ENCODE measurements around the gene EPB41L2. TPM values are rescaled to one million over a fixed set of nuclear protein-coding genes. Genes with fewer than 3 reads are reported as not detected.

The EPB41L2 gene
- total RNA-seq, 4 donors from 2014 or later = 58.8 to 105 (median 81.3) TPM

DNA sequence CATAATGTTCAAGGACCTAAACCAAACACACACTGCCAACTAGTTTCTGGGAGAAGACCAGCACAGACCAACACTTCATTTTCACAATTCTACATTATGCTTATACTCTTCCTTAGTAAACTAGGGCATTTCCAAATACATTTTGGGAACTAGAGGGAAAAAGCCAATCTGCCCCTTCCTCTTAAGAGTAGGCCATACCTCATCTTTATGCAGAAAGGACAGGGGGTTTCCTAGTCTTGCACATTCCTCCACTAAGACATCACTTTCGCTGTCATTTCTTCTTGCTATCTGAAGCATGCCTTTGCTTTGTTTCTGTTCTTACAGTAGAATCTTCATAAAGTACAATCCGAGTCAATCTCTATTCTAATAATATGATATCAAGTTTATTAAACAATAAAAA lies 130.1 kb downstream of the EPB41L2 start:
- no peaks in the 10 kb centered on the region for H3K27me3 ChIP-seq
- no peak for DNase-seq
- H3K4me1 ChIP-seq = peaks cover 4 to 8% of the 10 kb centered on the region in 2 donors
- H3K36me3 ChIP-seq = no peaks in the 10 kb centered on the region
- no peak overlapping the region for H3K27ac ChIP-seq
- intact Hi-C loops (cut with DNase I) = no loop called here
- H3K9me3 ChIP-seq = no peaks in the 10 kb centered on the region
- TF ChIP-seq, protein P1, sequence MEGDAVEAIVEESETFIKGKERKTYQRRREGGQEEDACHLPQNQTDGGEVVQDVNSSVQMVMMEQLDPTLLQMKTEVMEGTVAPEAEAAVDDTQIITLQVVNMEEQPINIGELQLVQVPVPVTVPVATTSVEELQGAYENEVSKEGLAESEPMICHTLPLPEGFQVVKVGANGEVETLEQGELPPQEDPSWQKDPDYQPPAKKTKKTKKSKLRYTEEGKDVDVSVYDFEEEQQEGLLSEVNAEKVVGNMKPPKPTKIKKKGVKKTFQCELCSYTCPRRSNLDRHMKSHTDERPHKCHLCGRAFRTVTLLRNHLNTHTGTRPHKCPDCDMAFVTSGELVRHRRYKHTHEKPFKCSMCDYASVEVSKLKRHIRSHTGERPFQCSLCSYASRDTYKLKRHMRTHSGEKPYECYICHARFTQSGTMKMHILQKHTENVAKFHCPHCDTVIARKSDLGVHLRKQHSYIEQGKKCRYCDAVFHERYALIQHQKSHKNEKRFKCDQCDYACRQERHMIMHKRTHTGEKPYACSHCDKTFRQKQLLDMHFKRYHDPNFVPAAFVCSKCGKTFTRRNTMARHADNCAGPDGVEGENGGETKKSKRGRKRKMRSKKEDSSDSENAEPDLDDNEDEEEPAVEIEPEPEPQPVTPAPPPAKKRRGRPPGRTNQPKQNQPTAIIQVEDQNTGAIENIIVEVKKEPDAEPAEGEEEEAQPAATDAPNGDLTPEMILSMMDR (IDR thresholded peaks at IDR 0.05) = no peak
- TF ChIP-seq POLR2A (IDR thresholded peaks at IDR 0.05) = no peak
- H3K4me3 ChIP-seq (replicated peaks in 1 of 3) = no peak overlapping the region
- 91 to 92% methylated on average over 2 of the region's 2 CpGs for WGBS, 2 donors

DNA sequence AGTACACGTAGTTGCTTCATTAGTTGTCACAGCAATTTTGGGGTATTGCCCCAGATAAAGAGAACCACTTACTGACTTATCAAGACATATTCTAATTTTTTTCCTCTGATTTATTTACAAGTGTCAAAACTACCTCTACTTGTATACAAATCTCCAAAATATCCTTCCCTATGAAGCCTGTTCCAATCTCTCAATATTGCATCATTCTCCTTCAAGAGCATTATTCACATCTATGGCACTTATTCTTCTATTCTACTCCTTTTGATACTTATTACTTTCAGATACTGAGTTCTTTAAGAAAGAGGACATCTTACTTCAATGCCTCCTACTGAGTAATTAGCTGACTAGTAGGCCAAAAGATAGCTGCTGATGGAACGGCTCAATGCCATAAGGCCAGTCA lies 130.6 kb downstream of the EPB41L2 start:
- Histone ChIP-seq H3K27me3 (no peaks in the 10 kb centered on the region), H3K36me3 (no peaks in the 10 kb centered on the region), H3K27ac (no peak overlapping the region), H3K4me1 (peaks cover 4 to 8% of the 10 kb centered on the region in 2 donors), H3K4me3 (replicated peaks in 1 of 3) (no peak overlapping the region), H3K9me3 (no peaks in the 10 kb centered on the region)
- intact Hi-C loops (cut with DNase I) = no loop called here
- 85 to 93% methylated on average over 2 of the region's 2 CpGs for WGBS, 2 donors
- no peak for DNase-seq
- TF ChIP-seq, protein P1 (IDR thresholded peaks at IDR 0.05) = no peak
- TF ChIP-seq POLR2A (IDR thresholded peaks at IDR 0.05) = no peak

DNA sequence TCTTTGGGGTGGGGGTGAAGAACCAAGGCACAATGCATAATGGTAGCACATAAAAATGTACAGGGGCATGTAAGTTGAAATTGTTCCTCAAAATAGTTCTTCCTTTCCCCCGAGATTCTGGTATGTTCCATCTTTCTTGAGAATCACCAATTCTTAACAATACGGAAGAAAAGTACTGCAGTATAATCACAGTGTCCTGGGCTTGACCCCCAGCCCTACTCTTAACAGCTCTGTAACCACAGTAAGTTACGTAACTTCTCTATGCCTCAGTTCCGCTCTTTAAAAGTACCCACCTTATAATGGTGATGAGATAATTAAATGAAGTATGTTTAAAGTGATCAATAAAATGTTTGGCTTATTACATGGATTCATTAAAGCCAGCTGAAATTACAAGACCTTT lies 131.4 kb downstream of the EPB41L2 start:
- Histone ChIP-seq H3K27me3 (no peaks in the 10 kb centered on the region), H3K9me3 (no peaks in the 10 kb centered on the region), H3K4me1 (peaks cover 4 to 8% of the 10 kb centered on the region in 2 donors), H3K36me3 (no peaks in the 10 kb centered on the region), H3K4me3 (replicated peaks in 1 of 3) (no peak overlapping the region), H3K27ac (no peak overlapping the region)
- intact Hi-C loops (cut with DNase I) = no loop called here
- WGBS, 2 donors = 93 to 94% methylated on average over 4 of the region's 4 CpGs
- TF ChIP-seq, protein P1 (IDR thresholded peaks at IDR 0.05) = no peak
- no peak for TF ChIP-seq POLR2A (IDR thresholded peaks at IDR 0.05)
- DNase-seq = no peak

DNA sequence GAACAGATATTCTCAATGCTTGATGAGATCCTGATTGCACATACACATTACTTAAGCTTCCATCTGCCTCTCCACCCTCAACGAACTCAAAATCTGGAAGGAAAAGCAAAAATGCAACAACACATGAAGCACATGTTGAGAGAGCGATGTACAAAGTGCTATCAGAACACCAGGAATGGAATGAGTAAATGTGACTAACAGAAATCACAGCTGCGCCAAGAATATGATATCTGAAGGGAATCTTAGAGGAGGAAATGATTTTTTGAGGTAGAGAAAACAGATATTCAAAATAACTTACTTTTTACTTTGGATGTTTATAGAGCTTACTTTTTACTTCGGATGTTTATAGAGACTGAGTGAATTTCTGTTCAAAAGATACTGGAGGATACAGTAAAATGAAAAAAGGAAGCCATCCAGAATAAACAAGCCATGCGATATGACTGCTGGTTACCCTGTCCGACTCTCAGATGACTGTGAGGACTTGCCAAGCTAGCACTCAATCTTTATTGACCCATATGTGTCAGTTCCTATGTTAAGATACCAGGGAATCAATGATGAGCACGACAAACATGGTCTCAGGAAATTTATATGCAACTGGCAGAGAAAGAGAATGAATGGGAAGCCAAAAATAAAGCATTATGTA lies 133.9 kb downstream of the EPB41L2 start:
- H3K36me3 ChIP-seq = no peaks in the 10 kb centered on the region
- TF ChIP-seq POLR2A (IDR thresholded peaks at IDR 0.05) = no peak
- TF ChIP-seq, protein P1 (IDR thresholded peaks at IDR 0.05) = no peak
- no peak for DNase-seq
- 64 to 73% methylated on average over 7 of the region's 7 CpGs for WGBS, 2 donors
- H3K9me3 ChIP-seq = no peaks in the 10 kb centered on the region
- H3K4me3 ChIP-seq (replicated peaks in 1 of 3) = no peak overlapping the region
- no peaks in the 10 kb centered on the region for H3K27me3 ChIP-seq
- H3K27ac ChIP-seq = no peak overlapping the region
- intact Hi-C loops (cut with DNase I) = no loop called here
- H3K4me1 ChIP-seq = peaks cover 0 to 8% of the 10 kb centered on the region in 2 donors

DNA sequence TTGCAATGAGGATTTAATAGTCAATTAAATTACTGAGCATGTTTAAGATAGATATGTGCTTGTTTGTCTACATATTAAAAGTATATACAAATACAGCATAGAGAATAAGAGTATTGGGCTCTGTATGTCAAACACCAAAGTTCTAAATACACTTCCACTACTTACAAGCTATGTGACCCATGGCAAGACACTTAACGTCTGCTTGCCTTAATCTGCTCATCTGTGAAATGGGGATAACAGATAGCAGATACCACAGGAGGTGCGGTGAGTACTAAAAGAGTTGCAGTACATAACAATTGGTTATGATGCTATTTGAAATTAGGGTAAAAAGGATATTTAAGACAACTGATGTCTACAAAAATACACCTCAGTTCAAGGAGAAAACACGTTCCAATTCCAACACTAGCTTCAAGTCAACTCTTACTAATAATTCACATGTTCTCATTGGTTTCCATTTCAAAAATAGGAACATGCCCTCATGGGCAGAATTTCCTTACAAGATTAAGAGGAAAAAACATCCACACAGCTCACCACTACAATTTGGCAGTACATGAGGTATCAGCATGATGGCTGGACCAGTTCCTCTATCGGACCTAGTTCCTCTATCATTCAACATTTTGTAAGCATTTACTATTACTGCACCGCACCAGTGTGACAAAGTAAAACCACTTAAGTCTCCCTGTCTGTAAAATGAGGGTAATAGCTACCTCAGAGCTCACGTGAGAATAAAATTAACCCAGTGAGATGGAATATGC lies 134.7 kb downstream of the EPB41L2 start:
- no peaks in the 10 kb centered on the region for H3K27me3 ChIP-seq
- intact Hi-C loops (cut with DNase I) = no loop called here
- H3K36me3 ChIP-seq = no peaks in the 10 kb centered on the region
- H3K9me3 ChIP-seq = no peaks in the 10 kb centered on the region
- no peak for TF ChIP-seq POLR2A (IDR thresholded peaks at IDR 0.05)
- TF ChIP-seq, protein P1 (IDR thresholded peaks at IDR 0.05) = no peak
- no peak overlapping the region for H3K27ac ChIP-seq
- H3K4me1 ChIP-seq = peaks cover 0 to 4% of the 10 kb centered on the region in 2 donors
- DNase-seq = no peak
- no peak overlapping the region for H3K4me3 ChIP-seq (replicated peaks in 1 of 3)
- 80 to 88% methylated on average over 6 of the region's 6 CpGs for WGBS, 2 donors
